SW480 (cell line): Measurements from ENCODE around the gene ZNF597.
"Not testable (repeated sequence)": the region's sequence is repeated elsewhere in the genome, so short reads cannot be mapped to it uniquely, and the experiment has no call there.

Source experiments
- DNase-seq: peaks from one replicate; pipeline ENCODE4 v3.0.0-alpha.2; 2016; ENCODE audit warnings: low spot score

The ZNF597 gene

DNA sequence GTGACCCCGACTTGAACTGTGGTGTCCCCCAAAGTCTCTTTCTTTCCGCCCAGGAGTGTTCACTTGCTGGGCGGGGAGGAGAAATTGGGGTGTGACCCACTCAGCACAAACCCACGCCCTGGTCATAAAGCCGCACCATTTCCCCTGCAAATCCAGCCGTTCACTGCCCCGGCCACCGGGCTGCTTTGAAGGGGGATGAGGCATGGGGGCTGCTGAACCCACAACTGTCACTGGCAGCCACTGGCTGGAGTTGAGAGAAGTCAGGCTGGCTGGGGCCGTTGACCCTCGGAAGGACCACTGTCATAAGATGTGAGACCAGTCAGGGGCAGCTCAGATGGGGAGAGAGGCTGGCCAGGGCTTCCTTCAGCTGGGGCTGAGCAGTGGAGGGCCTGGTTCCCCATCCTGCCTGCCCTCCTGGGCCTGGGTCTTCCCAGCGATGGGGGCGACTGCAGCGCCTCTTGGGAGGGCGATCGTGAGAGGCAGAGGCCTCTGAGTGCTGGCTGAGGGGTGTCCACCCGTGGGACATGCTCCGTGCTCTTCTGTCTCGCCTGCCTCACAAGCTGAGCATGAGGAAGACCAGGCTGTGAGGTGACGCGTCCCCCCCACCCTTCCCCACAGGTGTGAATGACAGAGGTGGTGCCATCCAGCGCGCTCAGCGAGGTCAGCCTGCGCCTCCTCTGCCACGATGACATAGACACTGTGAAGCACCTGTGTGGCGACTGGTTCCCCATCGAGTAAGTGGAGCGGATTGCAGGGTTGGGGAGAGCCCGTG is 32.5 kb upstream of the ZNF597 start:
- DNase-seq = no peak

DNA sequence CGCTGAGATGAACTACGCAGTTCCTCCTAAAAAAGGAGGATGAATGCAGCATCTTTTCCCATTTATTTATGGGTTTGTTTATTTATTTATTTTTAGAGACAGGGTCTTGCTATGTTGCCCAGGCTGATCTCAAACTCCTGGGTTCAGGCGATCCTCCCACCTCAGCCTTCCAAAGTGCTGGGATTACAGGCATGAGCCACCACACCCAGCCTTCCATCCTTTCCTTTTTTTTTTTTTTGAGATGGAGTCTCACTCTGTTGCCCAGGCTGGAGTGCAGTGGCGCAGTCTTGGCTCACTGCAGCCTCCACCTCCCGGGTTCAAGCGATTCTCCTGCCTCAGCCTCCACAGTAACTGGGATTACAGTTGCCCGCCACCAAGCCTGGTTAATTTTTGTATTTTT is 31.6 kb upstream of the ZNF597 start:
- not testable (repeated sequence) for DNase-seq

DNA sequence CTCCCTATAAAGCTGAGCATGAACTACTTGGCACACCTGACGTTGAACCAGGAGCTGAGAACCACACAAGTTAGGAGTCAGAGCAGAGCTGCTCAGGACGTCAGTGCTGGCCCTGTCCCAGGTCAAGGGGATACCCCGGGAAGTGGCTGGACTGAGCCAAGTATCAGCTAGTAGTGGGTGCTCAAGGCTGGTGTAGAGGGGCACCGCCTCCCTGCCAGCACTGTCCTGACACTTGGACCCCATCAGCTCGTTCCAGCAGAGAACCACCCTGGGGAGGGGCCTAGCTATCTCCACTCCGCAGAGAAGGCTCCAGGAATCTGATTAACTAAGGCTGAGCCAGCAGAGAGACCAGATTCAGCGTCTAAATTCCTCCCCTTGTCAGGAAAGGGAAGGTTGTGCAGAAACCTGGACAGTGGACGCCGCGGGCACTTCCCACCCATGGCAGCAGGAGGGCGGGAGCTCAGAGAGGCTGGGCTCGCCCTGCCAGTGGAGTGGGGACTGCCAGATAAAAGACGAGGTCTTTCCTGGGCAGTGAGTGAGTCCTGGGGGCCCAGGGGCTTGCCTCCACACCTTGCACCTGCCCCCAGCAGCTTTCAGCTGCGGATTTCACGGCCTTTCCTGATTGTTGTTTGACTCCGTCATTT is 31.0 kb upstream of the ZNF597 start:
- no peak for DNase-seq

DNA sequence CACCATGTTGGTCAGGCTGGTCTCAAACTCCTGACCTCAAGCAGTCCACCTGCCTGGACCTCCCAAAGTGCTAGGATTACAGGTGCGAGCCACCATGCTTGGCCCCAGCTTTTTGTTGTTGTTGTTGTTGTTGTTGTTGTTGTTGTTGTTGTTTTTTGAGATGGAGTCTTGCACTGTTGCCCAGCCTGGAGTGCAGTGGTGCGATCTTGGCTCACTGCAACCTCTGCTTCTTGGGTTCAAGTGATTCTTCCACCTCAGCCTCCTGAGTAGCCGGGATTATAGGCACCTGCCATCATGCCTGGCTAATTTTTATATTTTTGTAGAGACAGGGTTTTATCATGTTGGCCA is 30.3 kb upstream of the ZNF597 start:
- DNase-seq = not testable (repeated sequence)

DNA sequence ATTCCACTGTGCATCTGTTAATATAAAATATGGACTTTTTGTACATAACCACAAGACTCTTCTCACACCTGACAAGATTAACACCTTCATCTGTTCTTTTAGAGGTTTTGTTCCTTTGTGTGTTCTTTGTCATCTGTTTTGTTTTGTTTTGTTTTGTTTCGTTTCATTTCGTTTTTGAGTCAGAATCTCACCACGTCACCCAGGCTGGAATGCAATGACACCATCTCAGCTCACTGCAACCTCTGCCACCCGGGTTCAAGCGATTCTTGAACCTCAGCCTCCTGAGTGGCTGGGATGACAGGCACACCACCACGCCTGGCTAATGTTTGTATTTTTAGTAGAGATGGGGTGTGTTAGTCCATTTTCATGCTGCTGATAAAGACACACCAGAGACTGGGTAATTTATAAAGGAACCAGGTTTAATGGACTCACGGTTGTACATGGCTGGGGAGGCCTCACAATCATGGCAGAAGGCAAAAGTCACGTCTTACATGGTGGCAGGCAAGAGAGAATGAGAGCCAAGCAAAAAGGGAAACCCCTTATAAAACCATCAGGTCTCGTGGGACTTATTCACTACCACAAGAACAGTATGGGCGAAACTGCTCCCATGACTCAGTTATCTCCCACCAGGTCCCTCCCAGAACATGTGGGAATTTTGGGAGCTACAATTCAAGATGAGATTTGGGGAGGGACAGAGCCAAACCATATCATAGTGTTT is 29.7 kb upstream of the ZNF597 start:
- DNase-seq = no peak

DNA sequence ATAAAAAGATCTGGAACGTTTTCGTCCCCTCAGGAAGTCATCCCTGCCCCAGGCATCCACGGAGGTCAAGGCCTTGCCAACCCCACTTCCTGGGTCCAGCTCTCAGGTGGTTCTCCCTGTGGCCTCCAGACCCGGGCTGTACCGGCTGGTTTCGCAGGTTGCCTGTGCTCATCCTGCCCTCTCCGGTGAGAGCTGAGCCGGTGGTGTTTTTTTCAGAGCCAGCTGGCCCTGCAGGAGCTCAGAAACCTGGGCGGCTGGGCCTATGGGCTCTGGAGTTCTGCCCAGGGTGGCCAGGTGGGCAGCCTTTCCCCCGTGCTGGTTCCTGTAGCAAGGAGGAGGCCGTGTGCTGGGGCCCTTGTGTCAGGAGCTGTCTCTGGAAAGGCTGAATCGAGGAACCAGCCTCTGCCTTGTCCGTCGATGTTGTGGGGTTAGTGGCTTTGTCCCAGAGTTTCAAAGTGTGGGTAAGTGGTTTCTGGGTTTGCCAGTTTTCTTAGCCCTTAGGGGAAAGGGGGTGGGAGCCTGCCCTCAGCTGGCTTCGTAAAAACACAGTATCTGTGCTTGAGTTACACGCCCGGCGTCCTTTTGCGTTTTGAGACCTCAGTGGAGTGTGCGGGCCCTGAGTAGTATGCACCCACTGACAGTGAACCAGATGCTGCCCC is 28.3 kb upstream of the ZNF597 start:
- no peak for DNase-seq

DNA sequence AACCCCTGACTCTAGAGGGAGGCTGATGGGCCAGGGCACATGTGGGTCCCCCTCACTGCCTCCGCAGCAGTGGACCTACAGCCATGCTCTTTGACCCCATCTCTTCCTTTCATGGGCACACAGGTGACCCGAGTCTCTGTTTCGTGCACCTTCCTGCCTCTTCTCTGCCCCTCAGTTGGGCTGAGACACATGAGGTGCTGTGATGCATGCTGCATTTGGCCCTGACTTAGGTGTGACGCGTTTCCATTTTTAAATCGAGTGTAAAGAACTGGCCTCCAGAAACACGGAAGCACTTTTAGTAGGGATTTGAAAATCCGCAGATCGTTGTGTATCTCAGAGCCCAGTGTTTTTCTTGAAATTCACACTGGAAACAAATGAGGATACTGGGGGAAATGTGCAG is 27.4 kb upstream of the ZNF597 start:
- DNase-seq = no peak

DNA sequence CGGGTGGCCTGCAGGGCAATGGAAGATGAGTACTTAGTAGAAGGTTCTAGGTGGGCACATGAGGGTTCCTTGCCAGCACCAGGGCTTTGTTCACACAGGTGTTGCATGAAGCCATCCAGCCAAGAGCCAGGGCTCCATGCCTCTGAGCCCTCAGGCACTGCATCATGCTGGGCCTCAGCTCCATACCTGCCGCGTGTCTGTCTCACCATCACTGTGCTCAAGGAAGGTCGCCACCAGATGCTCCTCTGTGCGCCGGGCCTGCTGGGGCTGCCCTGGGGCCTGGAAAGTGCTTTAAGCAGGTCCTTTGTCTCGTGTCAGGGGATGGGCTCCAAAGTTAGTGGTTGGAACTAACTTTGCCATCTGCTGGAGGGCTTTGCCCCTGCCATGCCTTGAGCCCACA is 26.4 kb upstream of the ZNF597 start:
- no peak for DNase-seq

DNA sequence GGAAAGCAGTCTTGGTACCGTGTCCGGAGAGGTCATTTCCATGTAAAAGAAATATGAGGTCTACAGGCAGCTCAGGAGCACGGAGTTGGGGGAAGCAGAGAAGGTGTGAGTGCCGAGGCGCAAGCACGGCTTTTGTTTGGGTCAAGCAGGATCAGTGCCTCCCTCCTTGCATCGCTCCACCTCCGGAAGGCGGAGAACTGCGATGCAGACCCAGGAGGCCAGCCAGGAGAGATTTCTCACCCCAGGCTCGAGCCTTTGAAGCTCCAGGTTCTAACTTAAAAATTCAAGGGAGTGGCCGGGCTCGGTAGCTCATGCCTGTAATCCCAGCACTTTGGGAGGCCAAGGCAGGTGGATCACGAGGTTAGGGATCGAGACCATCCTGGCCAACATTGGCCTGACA is 25.2 kb upstream of the ZNF597 start:
- no peak for DNase-seq

DNA sequence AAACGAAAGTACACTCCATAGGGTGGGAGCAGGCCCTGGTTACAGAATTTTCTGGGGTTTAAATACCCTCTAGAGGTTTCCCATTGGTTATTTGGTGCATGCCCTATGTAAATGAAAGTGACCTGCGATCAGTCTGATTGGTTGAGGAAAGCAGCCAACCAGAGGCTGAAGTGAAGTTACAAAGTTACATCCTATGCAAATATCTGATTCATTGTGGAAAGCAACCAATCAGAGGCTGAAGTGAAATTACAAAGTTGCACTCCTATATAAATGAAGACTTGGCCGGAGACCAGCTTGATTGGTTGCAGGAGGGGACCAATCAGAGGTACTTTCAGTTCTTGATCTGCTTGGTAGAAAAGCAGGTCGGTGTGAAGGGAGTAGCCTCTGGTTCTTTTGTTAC is 24.6 kb upstream of the ZNF597 start:
- DNase-seq = no peak

DNA sequence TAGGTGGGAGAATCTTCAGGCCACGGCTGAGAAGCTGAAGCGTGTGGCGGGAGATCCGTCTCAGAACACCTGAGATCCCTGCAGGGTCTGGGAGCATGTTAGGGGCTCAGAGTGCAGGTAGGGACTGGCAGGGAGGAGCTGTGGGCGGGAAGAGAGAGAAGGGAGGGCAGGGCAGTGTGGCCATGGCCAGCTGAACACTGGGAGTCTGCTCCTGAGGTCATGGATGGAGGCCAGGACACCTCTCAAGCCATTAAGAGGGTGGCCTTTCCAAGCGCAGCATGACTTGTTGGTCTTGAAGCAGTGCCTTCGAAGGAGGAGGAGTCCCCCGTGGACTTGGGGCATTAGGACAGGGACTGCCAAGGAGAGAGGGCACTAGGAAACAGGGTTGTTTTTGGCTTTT is 23.9 kb upstream of the ZNF597 start:
- DNase-seq = no peak

DNA sequence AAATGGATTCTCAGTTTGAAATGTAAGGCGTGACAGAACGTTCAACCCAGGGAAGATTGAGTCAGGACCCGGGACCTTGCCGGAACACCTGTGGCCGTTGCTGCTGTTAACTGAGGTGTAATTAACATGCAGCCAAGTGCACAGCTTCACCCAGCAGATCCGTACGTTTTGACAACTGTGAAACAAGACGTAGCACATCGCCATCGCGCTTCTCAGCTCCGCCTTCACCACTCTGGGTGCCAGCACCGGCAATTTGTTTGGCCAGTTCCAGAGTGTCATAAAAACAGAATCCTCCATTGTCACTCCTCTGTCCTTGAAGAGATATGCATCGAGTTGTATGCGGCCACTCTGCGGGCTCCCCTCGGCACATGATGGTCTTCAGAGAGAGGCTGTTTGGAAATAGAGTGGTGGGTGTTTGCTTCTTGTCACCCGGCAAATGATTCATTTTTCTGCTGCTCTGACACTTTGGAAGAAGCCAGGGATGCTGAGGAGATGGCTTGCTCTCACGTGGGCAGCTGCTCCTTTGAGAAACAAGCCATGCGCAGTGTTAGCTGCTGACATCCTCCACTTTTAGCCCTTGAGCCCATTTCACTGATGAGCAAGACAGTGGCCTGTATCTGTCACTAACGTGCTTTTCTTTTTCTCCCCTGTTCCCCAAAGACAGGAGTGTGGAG is 22.7 kb upstream of the ZNF597 start:
- no peak for DNase-seq

DNA sequence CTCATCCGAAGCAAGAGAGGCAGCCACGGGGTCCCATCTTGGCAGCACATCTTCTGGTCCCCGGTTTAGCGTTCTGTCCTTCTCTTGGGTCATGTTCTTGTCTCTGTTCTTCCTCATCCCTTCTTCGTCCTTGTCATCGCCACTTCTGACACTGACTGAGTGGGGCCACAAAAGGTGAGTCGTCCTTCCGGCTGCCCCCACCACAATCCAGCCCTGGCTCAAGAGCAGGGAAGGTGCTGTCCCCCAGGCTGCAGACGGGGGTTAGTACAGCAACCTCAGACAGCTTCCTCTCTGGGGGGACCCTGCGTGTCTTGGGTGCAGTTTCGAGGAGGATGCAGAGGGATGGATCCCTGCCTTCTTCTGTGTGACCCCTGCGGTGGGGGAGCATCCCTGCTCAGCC is 22.0 kb upstream of the ZNF597 start:
- no peak for DNase-seq

DNA sequence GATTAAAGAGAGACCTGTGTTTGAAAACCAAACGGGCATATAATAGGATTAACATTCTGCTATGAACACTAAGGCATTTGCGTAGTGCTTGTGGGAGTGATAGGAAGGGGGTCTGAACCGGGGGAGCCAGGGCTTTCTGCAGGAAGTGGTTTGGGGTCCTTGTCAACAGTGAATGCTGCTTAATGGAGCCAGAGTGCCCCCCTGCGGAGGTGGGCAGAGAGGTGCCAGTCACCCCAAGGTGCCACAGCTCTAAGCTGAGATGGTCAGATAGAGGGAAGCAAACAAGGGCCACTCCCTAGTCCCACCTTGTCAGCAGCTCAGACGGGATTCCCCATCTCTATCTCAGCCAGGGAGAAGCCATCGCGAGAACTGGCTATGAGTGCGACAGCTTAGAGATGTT is 17.8 kb upstream of the ZNF597 start:
- no peak for DNase-seq

DNA sequence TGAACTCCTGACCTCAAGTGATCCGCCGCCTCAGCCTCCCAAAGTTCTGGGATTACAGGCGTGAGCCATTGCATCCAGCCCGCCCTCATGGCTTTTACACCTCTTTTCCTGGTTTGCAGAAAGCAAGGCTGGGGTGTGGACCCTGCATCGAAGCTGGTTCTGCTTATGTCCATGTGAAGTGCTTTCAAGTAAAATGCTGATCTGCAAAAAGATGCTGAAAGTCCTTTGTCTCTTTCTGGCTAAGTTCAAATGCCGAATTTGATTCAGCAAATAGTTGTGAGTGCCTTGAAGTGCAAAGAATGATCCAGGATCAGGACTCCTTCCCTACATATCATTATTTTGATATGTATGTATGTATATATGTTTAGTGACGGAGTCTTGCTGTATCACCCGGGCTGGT is 17.3 kb upstream of the ZNF597 start:
- DNase-seq = no peak

DNA sequence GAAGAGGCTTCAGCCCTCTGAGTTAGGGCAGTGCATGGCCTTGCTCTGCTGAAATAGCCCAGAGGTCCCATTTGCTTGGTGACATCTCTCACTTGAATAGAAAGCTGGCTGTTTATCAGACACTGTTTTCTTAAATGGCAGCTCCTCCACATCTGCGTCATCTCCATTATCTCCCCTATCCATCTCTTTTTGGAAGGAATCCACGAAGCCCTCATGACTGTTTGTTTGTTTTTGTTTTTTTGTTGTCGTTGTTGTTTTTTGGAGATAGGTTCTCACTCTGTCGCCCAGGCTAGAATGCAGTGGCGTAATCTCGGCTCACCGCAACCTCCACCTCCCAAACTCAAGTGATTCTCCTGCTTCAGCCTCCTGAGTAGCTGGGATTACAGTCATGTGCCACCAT is 16.8 kb upstream of the ZNF597 start:
- no peak for DNase-seq

DNA sequence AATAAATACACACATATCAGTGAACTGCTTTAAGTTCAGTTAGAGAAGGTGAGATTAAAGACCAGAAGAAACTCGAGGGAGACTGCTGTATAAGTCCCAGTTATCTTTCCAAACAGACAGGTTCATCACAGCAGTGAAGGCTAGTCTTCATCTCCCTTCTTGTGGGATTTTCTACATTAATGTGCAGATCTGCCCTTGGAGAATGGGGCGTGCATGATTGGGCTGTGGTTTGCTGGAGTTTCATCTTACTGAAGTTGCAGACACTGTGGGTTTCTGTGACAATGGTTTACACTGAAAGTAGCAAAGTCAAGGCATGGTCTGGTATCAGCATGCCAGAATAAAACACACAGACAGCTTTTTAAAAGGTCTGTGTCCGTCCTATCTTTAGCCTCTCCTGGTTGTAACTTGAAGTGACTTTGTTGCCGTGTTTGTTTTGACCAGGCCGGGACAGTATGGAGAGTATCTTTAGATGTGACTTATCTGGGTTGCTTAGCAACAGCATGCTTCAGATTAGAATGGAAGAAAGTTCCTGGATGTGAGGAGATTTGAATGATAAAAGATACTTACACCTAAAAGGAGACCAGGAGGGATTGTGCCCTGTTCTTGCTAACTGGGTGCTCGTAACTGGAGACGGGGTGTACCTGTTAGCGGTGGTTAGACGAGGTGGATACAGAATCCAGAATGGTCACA is 16.2 kb upstream of the ZNF597 start:
- no peak for DNase-seq

DNA sequence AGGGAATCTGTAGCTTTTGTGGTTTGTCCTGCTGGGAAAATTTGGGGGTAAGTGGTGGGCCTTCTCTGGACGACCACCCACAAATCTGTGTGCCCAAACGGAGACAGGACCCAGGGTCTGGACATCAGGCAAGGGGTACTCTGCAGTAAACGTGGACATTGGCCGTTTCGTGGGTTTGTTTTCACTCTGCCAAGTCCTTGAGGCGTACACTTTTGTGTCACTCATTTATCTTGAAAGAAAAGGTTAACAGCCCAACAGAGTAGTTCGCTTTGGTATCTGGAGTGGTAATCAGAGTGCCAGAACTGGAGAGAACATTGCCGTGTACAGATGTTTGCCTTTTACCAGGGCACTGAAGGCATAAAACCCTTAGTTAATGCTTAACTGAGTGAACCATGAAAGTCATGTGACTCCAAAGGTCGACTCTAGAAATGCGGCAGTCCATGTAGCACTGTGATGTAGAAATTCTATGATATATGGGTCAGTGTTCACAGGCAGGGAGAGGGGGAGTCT is 15.6 kb upstream of the ZNF597 start:
- DNase-seq = peak; percentile 61

DNA sequence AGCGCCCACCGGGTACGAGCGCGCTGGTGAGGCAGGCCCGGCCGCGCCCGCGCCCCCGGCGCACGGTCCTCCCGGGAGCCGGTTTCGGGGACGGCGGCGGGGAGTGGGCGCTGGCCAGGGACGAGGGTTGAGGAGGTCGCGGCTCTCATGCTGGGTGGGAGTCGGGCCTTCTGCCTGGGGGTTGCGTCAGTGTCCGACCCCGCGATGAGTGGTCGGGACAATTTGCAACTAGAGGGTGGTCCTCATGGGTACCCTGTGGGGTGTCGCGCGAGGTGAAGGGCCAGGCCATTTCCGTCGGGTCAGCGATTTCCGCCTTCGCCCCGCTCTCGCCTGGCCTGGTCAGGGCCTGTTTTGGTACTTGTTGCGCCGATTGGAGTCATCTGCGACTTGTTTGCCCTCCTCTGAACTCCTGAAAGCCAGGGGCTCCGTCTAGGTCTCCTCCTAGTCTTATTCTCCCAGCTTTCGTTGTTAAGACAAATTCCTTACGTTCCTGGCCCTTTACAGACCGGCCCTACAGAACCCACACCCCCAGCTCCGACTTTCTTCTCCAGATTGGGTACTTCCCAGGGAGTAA is 15.1 kb upstream of the ZNF597 start:
- no peak for DNase-seq

DNA sequence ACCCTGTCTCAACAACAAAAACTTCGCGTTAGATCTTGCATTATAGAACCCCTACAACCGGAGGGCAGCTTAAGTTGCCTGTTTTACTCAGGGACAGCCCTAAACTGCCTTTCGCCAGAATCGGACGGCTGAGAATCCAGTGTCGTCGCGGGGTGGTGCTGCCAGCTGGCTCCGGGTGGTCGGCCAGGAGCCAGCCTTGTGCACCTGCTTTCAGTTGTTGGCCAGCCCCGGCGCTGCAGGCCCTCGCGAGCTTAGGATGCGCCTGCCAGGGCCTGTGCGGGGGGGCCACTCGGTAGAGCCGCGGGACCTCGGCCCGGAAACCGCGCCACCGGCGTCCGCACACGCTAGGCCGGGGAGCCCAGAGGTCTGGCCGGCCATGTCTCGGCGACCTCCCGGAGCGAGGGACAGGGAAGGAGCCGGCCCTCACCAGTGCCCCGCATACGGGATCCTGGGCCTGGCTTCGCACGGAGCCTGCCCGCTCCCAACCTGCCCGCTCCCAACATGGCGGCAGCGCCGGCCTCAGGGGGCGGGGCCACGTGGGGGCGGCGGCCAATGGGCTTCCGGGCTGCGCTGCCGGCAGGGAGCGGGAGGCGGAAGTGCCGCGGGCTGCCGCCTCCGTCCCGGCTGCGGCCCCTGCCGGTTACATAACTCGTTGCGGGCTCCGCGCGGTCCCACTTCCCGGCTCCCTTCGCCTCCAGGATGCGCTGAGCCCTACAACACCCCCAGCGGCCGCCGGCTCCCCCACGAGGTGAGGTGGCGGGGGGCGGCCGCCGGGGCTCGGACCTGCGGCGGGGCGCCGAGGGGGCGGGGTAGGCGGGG is 14.3 kb upstream of the ZNF597 start:
- peak; percentile 87 for DNase-seq
